K562 (cell line): Measurements from ENCODE around the gene LY6G6C. TPM values are rescaled to one million over a fixed set of nuclear protein-coding genes. Genes with fewer than 3 reads are reported as not detected.

Experiments
- ATF1 ChIP-seq, 2 experiments: fragments of 450-650 bp in 1 of 2; IDR thresholded peaks; 2 replicates each; pipeline ENCODE4 v1.6.1; 2016; ENCODE audit warnings: missing compliant biosample characterization in 1 of 2, missing genetic modification characterization in 1 of 2
- BMI1 ChIP-seq: fragments of 150-350 bp; IDR thresholded peaks from 2 replicates; pipeline ENCODE4 v1.6.1; 2014; ENCODE audit warnings: low read length
- CBX2 ChIP-seq: fragments of 200-600 bp; sonication (generic); IDR thresholded peaks from one replicate; pipeline ENCODE4 v1.6.1; 2012; ENCODE audit warnings: mild to moderate bottlenecking, low read length, inconsistent platforms; ENCODE audit not compliant: insufficient read depth, poor library complexity, severe bottlenecking
- E2F5 ChIP-seq: sonication (generic); formaldehyde crosslinking; IDR thresholded peaks from 2 replicates; pipeline ENCODE4 v1.8.0; 2022; ENCODE audit warnings: mild to moderate bottlenecking, missing genetic modification reagents
- FOXA3 ChIP-seq, 2 experiments: fragments of 450-650 bp in 1 of 2; sonication (generic) in 1 of 2; formaldehyde crosslinking; IDR thresholded peaks in 1 of 2; conservative IDR thresholded peaks in 1 of 2; 2 replicates each; pipeline versions ENCODE4 v1.4.0 to v1.8.0; 2020 to 2022; ENCODE audit warnings: mild to moderate bottlenecking in 2 of 2, missing genetic modification reagents in 1 of 2
- HDAC1 ChIP-seq, 2 experiments: fragments of 450-650 bp; IDR thresholded peaks; 2 replicates each; pipeline ENCODE4 v1.6.1; 2016 to 2017; ENCODE audit warnings: inconsistent platforms in 1 of 2, mild to moderate bottlenecking in 1 of 2, moderate library complexity in 1 of 2
- HDAC6 ChIP-seq: IDR thresholded peaks from 2 replicates; pipeline ENCODE4 v1.6.1; 2012; ENCODE audit warnings: low read depth, mild to moderate bottlenecking, control low read depth, inconsistent platforms, low read length, moderate library complexity
- KDM5B ChIP-seq: fragments of 200-600 bp; sonication (generic); IDR thresholded peaks from 2 replicates; pipeline ENCODE4 v1.6.1; 2012; ENCODE audit warnings: low read depth, mild to moderate bottlenecking, moderate library complexity, low read length, control low read depth, inconsistent platforms; ENCODE audit not compliant: insufficient replicate concordance
- NCOA1 ChIP-seq: fragments of 450-650 bp; IDR thresholded peaks from 2 replicates; pipeline ENCODE4 v1.6.1; 2016; ENCODE audit warnings: low read depth
- POLR2A ChIP-seq: fragments of 450-650 bp; conservative IDR thresholded peaks from 2 replicates; pipeline ENCODE4 v1.6.1; 2016
- PTBP1 ChIP-seq: fragments of 200-400 bp; formaldehyde crosslinking; IDR thresholded peaks from 2 replicates; pipeline ENCODE4 v1.6.1; 2017; ENCODE audit warnings: low read depth, low read length
- RBM14 ChIP-seq: fragments of 200-400 bp; formaldehyde crosslinking; IDR thresholded peaks from 2 replicates; pipeline ENCODE4 v1.6.1; 2018; ENCODE audit warnings: low read depth, mild to moderate bottlenecking, low read length, moderate library complexity, borderline replicate concordance; ENCODE audit not compliant: insufficient read depth
- RBM39 ChIP-seq: fragments of 200-400 bp; formaldehyde crosslinking; optimal IDR thresholded peaks from 2 replicates; pipeline ENCODE3; 2018; ENCODE audit warnings: low read depth, low read length
- RUNX1 ChIP-seq: sonication (generic); IDR thresholded peaks from 2 replicates; pipeline ENCODE4 v1.6.1; 2016; ENCODE audit warnings: antibody characterized with exemption, low read depth
- SMARCA4 ChIP-seq: fragments of 450-650 bp; IDR thresholded peaks from 2 replicates; pipeline ENCODE4 v1.6.1; 2016
- SRSF9 ChIP-seq: fragments of 200-400 bp; formaldehyde crosslinking; IDR thresholded peaks from 2 replicates; pipeline ENCODE4 v1.6.1; 2017; ENCODE audit warnings: low read depth, low read length, borderline replicate concordance
- THRA ChIP-seq: fragments of 450-650 bp; IDR thresholded peaks from 2 replicates; pipeline ENCODE4 v1.6.1; 2017; ENCODE audit warnings: mild to moderate bottlenecking, moderate library complexity
- THRAP3 ChIP-seq: fragments of 450-650 bp; IDR thresholded peaks from 2 replicates; pipeline ENCODE4 v1.6.1; 2016; ENCODE audit warnings: mild to moderate bottlenecking, inconsistent platforms, borderline replicate concordance
- USF2 ChIP-seq: sonication (generic); formaldehyde crosslinking; IDR thresholded peaks from 2 replicates; pipeline ENCODE4 v1.5.0; 2020; ENCODE audit warnings: missing genetic modification reagents
- ZNF239 ChIP-seq: fragments of 250-450 bp; sonication (Bioruptor Pico); IDR thresholded peaks from 2 replicates; pipeline ENCODE4 v1.4.0; 2020; ENCODE audit warnings: mild to moderate bottlenecking
- ZNF449 ChIP-seq: fragments of 250-450 bp; sonication (Bioruptor Pico); IDR thresholded peaks from 2 replicates; pipeline ENCODE4 v1.8.0; 2022; ENCODE audit warnings: moderate library complexity, mild to moderate bottlenecking, inconsistent platforms
- ZNF75A ChIP-seq: fragments of 450-650 bp; formaldehyde crosslinking; IDR thresholded peaks from 2 replicates; pipeline ENCODE4 v1.4.0; 2020; ENCODE audit warnings: mild to moderate bottlenecking
- ZNF785 ChIP-seq: fragments of 250-450 bp; sonication (Bioruptor Pico); IDR thresholded peaks from 2 replicates; pipeline ENCODE4 v1.4.0; 2020; ENCODE audit warnings: mild to moderate bottlenecking
- polyA plus RNA-seq, 8 experiments: library from polyadenylated mRNA; depleted of rRNA in 4 of 8; stranded (reverse) in 5 of 8; unstranded in 3 of 8; fragments of >200 nt; fragmentation: Nextera tagmentation in 2 of 8; fragmentation: Illumina TruSeq in 1 of 8; extraction: Ambion mirVana in 2 of 8; extraction: Trizol in 1 of 8; gene quantifications; 2 replicates each; pipeline versions ENCODE4 v1.2.1 to v1.2.3, GENCODE V29; 2011 to 2014; ENCODE audit warnings: inconsistent platforms in 1 of 8, missing spikeins in 1 of 8
- total RNA-seq, 7 experiments: library from RNA; depleted of rRNA in 6 of 7; stranded (reverse); fragments of >200 nt in 6 of 7; fragmentation: Illumina TruSeq in 2 of 7; extraction: Trizol in 2 of 7; gene quantifications; 2 replicates each; pipeline versions ENCODE4 v1.2.1 to v1.2.3, GENCODE V29; 2011 to 2021; ENCODE audit warnings: low replicate concordance in 1 of 7

LY6G6C gene
- total and polyA plus RNA-seq, 9 of the 15 experiments (the other 6 are each of a cell fraction or from before 2014, with no cell fraction given): 0.06 to 0.20 TPM; not detected in 7

GRCh38 chr6:31727717-31728671 lies 6.4 kb upstream of the LY6G6C start (continued):
- TF ChIP-seq THRA (no peak), PTBP1 (0 out of 2 replicates have a peak, but pooled peaks have one; percentile 5), POLR2A (no peak), RBM39 (peak; percentile 2), ZNF785 (no peak), SMARCA4 (0 out of 2 replicates have a peak, but pooled peaks have one; percentile 7), RBM14 (0 out of 2 replicates have a peak, but pooled peaks have one; percentile 78), THRAP3 (no peak), ZNF449 (CRISPR knock-in tag) (no peak), E2F5 (CRISPR knock-in tag) (peak; percentile 15; the same call in 1 of the 2 replicates), NCOA1 (no peak), USF2 (no peak), ZNF75A (CRISPR knock-in tag) (no peak), HDAC6 (no peak), KDM5B (peak; percentile 6), BMI1 (no peak), FOXA3 (CRISPR knock-in tag; conservative IDR thresholded peaks at IDR 0.05 in 1 of 2, IDR thresholded peaks at IDR 0.05 in 1 of 2) (0 out of 4 replicates have a peak, but pooled peaks of 1 of the 2 experiments have one; percentile 59), RUNX1 (no peak), HDAC1 (IDR thresholded peaks at IDR 0.05) (peak in 1 of 2 experiments; percentile 6; a peak in 1 of 4 replicates), ZNF239 (CRISPR knock-in tag) (no peak), ATF1 (CRISPR knock-in tag; IDR thresholded peaks at IDR 0.05) (no peak), ATF1 (tag; IDR thresholded peaks at IDR 0.05) (no peak; the same call in 1 of the 2 replicates), SRSF9 (no peak), CBX2 (no peak)
